NCI-H1417 (cell line): ENCODE results near the gene LTBP1.
"Not testable (repeated sequence)": the region's sequence is repeated elsewhere in the genome, so short reads cannot be mapped to it uniquely, and the experiment has no call there.

Experiments
- DNase-seq, 3 experiments: peaks; one replicate each; lab custom pipeline; 2025; lab: John Stamatoyannopoulos, UW

Gene LTBP1

GRCh38 chr2:32963941-32964340 lies 17.2 kb downstream of the LTBP1 start:
- no peak for DNase-seq

DNA sequence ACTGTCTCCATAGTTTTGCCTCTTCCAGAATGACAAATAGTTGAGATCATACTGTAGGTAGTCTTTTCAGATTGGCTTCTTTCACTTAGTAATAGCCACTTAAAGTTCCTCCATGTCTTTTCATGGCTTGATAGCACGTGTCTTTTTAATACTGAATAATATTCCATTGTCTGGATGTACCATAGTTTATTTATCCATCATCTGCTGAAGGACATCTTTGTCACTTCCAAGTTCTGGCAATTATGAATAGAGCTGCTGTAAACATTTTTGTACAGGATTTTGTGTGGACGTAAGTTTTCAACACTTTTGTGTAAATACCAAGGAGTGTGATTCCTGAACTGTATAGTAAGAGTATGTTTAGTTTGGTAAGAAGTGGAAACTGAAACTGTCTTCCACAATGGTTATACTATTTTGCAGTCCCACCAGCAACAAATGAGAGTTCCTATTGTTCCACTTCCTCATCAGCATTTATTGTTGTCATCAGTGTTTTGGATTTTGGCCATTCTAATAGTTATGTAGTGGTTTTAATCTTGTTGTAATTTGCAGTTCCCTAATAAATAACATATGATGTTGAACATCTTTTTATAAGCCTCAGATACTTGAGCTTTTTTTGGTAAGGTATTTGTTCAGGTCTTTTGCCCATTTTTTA lies 18.9 kb downstream of the LTBP1 start:
- no peak for DNase-seq

GRCh38 chr2:32969444-32970162 lies 22.9 kb downstream of the LTBP1 start:
- no peak for DNase-seq

GRCh38 chr2:32973772-32974171 lies 27.0 kb downstream of the LTBP1 start:
- DNase-seq, result not testable (repeated sequence)

DNA sequence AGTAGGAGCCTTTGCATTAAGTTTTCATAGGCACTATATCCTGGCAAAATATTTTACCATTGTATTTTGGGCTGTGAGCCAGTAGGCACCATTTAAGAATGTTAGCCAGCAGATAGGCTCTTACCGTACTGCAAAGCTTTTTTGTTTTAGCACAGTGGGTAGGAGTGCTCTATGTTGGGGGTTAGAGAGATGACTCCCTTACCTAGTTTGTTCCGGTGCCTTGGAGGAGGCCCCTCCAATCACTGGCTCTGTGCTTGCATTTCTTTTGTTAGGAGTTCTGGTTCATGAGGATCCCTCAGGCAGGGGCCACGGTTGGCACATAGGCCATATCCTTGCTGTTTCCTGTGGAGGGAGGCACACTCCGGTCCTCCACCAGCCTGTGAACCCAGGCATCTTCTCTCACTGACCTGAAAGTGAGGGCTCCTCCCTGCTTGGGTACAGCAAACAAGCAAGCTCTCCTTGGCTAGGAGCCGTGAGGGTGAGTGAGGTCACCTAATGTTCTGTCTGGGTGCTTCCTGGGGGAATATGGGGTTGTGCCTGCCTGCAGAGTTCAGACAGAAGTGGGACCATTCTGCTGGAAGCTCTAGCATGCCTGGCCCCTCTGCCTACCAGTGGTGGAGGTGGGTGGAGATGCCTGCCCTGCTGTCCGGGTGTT lies 29.8 kb downstream of the LTBP1 start:
- no peak for DNase-seq

GRCh38 chr2:32977228-32977758 lies 30.5 kb downstream of the LTBP1 start:
- peak; percentile 2 to 34 (median 32) for DNase-seq

- no peak for DNase-seq
These were observed 34.9 kb downstream of the LTBP1 start for GRCh38 chr2:32981612-32982011.

GRCh38 chr2:32983193-32983924 lies 36.6 kb downstream of the LTBP1 start:
- DNase-seq, result not testable (repeated sequence)

DNA sequence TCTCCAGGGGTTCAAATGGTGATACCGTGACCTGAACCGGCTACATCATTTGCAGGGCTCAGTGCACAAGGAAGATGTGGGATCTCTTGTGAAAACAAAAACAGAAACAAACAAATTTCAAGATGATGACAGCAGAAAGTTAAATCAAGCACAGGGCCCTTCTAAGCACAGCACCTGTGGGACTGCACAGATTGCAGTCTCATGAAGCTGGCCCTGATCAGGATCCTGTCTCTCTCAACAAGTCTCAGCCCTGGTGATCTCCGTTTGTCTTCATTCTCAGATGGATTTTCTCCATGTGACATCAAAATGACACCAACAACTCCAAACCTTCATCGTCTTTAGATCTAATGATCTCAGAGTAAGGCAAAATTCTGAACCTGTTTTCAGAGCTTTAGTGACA lies 39.7 kb downstream of the LTBP1 start:
- no peak for DNase-seq

GRCh38 chr2:32988525-32988924 lies 41.8 kb downstream of the LTBP1 start:
- DNase-seq, result no peak

DNA sequence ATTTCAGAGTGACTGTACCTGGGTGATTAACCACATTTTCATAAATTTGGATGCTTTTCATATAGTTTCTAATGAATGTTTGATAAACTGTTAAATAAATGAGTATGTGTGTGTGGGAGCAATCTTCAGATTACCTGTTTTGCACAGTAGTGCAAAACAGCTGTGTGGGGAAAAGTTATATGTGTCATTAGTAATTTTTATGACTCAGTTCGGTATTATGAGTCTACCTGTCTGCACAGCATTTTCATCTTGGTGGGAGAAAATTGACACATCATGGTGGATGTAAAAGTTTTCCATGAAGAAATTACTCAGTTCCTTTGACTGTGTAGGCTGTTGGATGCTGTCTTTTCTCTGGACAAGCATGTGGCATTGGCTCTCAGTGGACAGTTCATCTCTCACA lies 43.8 kb downstream of the LTBP1 start:
- DNase-seq, result no peak

DNA sequence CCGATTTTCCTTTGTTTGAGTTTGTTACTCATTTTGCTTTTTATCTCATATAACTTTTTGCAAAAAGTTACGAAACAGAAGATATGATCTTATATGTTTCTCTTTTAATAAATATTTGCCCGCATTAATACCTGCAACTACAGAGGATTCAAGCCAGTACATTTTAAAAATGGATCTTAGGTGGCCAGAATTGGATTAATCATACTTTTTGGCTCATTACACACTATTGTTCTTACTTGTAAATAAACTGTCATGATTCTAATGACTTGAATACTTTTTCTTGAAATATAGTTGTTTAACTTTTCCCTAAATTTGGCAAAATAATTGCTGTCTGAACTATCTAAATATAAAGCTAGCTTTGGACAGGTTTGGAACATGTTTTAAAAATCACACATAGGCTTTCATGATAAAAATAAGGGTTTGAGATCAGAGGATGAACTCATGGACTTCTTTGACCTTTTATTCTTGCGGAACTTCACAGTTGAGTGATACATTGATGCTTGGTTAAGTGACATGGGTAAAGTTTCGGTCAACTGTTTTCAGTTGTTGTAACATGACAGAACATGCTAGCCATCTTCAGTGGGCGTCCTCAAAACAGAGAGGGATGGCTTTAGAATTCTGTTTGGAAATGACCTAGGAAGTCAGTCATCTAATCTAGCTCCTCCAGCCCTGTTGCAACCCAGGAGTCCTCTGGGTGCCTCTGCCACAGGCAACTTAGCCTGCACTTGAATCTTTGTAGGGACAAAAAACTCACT lies 44.5 kb downstream of the LTBP1 start:
- DNase-seq, result no peak

DNA sequence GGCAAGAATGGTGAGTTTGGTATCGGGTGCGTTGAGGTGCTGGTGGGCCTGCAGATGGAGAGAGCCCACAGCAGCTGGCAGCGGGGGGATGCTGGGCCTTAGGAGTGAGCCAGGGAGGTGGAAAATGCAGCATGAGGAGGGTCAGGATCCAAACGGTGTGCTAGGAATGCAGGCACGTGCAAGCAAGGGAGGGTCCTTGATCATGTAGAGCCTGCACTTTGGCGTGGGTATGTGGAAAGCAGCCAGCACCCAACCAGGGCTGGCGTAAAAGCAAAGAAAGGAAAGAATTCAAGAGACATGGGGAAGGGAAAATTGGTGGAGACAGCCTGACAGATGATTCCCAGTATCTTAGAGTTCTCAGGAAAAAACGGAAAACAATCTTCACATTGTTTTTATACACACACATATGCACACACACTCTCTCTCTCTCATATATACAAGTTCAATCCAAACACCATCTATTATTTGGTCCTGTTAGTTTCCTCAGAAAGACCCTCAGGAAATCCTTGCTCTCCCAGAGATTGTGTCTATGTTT lies 46.3 kb downstream of the LTBP1 start:
- DNase-seq, result no peak

GRCh38 chr2:32997705-32998104 lies 51.0 kb downstream of the LTBP1 start:
- DNase-seq, result no peak

- DNase-seq, result no peak
These were observed 54.2 kb downstream of the LTBP1 start for GRCh38 chr2:33000986-33001385.

DNA sequence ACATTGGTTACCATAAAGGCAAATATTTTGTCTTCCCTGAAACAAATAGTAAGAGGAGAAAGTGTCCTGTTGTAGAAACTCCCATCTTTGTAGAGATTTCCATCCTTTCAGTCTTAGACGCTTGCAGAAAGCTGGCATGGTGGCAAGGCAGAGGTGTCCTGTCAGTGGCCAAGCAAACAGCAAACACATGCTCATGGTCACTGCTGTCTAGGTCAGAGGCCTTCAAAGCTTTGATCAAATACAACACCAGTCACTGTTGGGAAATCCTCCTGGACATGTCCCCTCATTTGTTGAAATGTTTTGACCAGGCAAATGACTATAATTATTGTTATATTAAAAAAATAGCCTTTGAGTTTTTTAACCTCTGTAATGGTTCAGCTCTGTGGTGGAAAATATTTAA lies 55.1 kb downstream of the LTBP1 start:
- peak in 1 of 3 experiments; percentile 56 for DNase-seq

GRCh38 chr2:33002863-33003262 lies 56.1 kb downstream of the LTBP1 start:
- DNase-seq, result no peak

DNA sequence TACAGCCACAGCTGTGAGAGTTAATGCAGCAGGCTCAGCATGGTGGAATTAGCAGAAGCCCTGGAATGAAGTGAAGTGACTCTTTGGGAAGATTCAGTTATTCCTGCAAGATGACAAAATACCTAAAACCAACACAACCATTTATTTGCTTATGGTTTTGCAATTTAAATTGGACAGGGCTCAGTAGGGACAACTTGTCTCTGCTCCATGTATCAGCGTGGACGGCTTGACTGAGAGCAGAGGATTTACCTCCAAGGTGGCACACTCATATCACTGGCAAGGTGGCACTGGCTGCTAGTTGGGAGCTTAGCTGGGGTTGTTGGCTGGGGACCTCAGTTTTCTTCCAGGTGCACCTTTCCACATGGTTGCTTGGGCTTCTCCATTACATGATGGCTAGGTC lies 58.3 kb downstream of the LTBP1 start:
- DNase-seq, result no peak

DNA sequence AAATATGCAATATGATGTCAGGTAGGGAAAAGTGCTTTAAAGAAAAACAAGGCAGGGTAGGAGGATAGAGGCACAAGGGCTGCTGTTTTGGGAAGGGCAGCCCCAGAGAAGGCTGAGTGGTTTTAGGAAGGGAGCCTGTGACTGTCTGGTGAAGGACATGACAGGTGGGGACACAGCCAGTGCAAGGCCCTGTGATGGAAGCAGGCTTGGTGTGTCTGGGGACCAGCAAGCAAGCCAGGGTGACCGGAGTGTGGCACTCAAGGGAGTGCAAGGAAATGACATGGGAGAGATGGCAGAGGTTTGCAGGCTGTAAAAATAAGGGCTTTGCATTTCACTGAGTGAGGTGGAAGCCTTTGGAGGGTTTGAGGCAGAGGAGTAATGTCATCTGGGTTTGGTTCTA lies 62.0 kb downstream of the LTBP1 start:
- DNase-seq, result no peak

DNA sequence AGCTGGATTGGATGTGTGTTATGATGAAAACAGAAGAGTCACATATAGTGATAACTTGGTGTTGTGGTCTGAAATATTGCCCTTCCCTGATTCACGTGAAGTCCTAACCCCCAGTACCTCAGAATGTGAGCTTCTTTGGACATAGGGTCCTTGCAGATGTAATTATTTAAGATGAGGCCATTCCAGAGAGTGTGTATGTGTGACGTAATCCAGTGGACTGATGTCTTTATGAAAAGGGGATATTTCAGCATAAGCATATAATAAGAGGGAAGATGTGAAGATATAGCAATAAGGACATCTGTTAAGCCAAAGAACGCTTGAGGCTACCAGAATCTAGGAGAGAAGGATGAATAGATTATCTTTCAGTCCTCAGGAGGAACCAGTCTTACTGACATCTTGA lies 62.5 kb downstream of the LTBP1 start:
- no peak for DNase-seq

DNA sequence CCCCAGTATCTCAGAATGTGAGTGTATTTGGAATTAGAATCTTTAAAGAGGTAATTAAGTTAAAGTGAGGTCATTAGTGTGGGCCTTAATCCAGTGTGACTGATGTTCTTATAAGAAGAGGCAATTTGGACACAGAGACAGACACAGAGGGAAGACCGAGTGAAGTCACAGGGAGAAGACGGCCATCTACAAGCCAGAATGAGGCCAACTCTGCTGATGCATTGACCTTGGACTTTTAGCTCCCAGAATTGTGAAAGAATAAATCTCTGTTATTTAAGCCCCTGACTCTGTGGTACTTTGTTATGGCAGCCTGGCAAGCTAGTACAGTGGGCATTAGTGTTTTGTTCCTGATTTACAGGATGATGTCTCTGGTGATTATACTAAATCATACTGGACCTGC lies 64.6 kb downstream of the LTBP1 start:
- no peak for DNase-seq
